ENCODE results near the gene CPNE5.

CPNE5 gene

GRCh38 chr6:36836111-36837021 lies 2.9 kb downstream of the CPNE5 start:
- DNase-seq (ENCODE audit: low read depth in 1 of 2, low spot score in 1 of 2): no peak
- Histone ChIP-seq H3K27me3 (ENCODE audit: insufficient read depth, poor library complexity, severe bottlenecking) (peaks cover 17% of the 10 kb centered on the region), H3K27ac (replicated peaks) (no peak overlapping the region), H3K4me3 (replicated peaks; ENCODE audit: insufficient read depth, low read length) (no peak overlapping the region)
- TF ChIP-seq, protein P1, sequence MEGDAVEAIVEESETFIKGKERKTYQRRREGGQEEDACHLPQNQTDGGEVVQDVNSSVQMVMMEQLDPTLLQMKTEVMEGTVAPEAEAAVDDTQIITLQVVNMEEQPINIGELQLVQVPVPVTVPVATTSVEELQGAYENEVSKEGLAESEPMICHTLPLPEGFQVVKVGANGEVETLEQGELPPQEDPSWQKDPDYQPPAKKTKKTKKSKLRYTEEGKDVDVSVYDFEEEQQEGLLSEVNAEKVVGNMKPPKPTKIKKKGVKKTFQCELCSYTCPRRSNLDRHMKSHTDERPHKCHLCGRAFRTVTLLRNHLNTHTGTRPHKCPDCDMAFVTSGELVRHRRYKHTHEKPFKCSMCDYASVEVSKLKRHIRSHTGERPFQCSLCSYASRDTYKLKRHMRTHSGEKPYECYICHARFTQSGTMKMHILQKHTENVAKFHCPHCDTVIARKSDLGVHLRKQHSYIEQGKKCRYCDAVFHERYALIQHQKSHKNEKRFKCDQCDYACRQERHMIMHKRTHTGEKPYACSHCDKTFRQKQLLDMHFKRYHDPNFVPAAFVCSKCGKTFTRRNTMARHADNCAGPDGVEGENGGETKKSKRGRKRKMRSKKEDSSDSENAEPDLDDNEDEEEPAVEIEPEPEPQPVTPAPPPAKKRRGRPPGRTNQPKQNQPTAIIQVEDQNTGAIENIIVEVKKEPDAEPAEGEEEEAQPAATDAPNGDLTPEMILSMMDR (IDR thresholded peaks at IDR 0.05; ENCODE audit: insufficient read depth, low read length): no peak
- no peak for TF ChIP-seq SPI1 (IDR thresholded peaks at IDR 0.05; ENCODE audit: borderline replicate concordance, low read depth)
- no peak for TF ChIP-seq POLR2AphosphoS5 (IDR thresholded peaks at IDR 0.05; ENCODE audit: low read depth)
- TF ChIP-seq GABPA (IDR thresholded peaks at IDR 0.05; ENCODE audit: low read depth): no peak
- no peak for TF ChIP-seq REST (IDR thresholded peaks at IDR 0.05; ENCODE audit: insufficient replicate concordance, low read depth)

DNA sequence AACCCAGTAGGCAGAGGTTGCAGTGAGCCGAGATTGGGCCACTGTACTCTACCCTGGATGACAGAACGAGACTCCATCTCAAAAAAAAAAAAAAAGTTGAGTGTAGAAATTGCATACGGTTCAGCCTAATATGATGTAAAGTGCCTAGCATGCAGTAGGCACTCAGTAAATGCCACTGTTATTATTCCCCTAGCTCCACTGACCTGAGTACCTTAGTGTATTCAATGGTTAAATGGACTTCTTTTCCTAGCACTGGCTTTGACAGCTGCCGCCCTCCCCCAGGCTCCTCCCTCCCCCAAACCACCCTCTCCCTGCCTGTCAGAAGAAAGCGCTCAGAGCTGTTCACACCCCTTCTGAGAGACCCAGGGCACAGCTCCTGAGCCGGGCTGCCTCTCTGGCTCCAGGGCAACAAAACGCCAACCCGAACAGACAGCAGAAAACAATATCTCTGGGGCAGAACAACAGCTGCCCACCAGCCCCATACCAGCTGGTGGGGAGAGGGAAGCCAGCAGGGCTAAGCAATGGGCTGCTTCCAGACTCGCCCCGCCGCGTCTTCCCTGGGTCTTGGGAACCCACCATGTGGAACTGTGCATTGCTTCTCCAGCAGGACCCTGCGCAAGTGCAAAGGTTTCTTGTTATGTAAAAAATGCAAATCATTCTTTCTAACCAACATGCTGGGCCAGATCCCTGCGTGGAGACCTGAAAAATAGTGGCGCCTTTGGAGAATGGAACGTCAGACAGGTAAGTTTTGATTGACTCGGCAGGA lies 4.5 kb downstream of the CPNE5 start:
- Histone ChIP-seq H3K27me3 (ENCODE audit: insufficient read depth, poor library complexity, severe bottlenecking) (peaks cover 12% of the 10 kb centered on the region), H3K4me3 (replicated peaks; ENCODE audit: insufficient read depth, low read length) (no peak overlapping the region), H3K27ac (replicated peaks) (no peak overlapping the region)
- DNase-seq (ENCODE audit: low read depth in 1 of 2, low spot score in 1 of 2): no peak
- TF ChIP-seq, protein P1 (IDR thresholded peaks at IDR 0.05; ENCODE audit: insufficient read depth, low read length): no peak
- TF ChIP-seq POLR2AphosphoS5 (IDR thresholded peaks at IDR 0.05; ENCODE audit: low read depth) (no peak), GABPA (IDR thresholded peaks at IDR 0.05; ENCODE audit: low read depth) (no peak), REST (IDR thresholded peaks at IDR 0.05; ENCODE audit: insufficient replicate concordance, low read depth) (no peak)

GRCh38 chr6:36833182-36833789 lies 6.0 kb downstream of the CPNE5 start:
- H3K27ac ChIP-seq (replicated peaks): no peak overlapping the region
- H3K4me3 ChIP-seq (replicated peaks; ENCODE audit: insufficient read depth, low read length): no peak overlapping the region
- no peak for DNase-seq (ENCODE audit: low read depth in 1 of 2, low spot score in 1 of 2)
- peaks cover 2% of the 10 kb centered on the region for H3K27me3 ChIP-seq (ENCODE audit: insufficient read depth, poor library complexity, severe bottlenecking)
- TF ChIP-seq, protein P1 (IDR thresholded peaks at IDR 0.05; ENCODE audit: insufficient read depth, low read length): no peak
- TF ChIP-seq SPI1 (IDR thresholded peaks at IDR 0.05; ENCODE audit: borderline replicate concordance, low read depth) (no peak), REST (IDR thresholded peaks at IDR 0.05; ENCODE audit: insufficient replicate concordance, low read depth) (no peak), POLR2AphosphoS5 (IDR thresholded peaks at IDR 0.05; ENCODE audit: low read depth) (no peak), GABPA (IDR thresholded peaks at IDR 0.05; ENCODE audit: low read depth) (no peak)
